NCI-H526 (cell line): ENCODE data around the gene RPL10.
A peak's percentile ranks its signal among the peaks of the same experiment; 100 is the strongest.

Experiments used
- DNase-seq, 2 experiments: peaks; one replicate each; lab custom pipeline; 2025; lab: John Stamatoyannopoulos, UW

The RPL10 gene

DNA sequence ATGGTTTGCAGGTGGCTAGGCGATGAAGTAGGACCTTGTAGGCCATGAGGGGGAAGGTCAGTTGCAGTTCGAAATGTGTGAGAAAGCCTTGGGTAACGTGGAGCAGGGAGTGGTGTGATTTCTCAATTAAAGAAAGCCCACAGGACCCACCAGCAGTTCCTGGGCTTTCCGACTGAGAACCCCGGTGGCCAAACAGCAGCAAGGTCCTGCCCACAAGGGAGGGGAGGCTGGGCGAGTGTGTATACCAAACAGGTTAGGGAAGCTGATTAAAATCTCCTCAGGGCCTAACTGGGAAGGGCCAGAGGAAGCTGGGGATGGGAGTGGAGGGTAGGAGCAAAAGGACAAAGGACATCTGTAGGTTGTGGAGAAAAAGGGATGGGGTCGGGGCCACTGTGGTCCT, 32.7 kb downstream of the RPL10 start:
- DNase-seq = no peak

DNA sequence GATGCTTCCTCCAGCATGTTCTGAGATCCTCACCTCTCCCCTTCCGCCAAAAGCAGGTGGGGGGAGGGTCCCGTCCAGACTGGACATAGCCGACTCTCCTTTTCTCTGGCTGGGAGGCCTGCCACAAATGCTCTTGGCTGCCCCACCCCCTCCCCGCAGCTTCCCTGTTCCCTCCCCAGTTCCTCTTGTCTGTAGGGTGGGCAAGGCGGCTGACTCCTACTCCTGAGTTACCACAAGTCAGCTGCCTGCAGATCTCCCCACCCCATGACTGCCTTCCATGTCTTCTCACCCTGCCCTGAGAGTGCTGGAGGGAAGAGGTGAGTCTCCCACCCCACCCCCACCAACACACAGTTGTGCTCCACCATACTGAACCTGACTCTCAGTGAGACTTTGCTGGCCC, 33.2 kb downstream of the RPL10 start:
- no peak for DNase-seq

DNA sequence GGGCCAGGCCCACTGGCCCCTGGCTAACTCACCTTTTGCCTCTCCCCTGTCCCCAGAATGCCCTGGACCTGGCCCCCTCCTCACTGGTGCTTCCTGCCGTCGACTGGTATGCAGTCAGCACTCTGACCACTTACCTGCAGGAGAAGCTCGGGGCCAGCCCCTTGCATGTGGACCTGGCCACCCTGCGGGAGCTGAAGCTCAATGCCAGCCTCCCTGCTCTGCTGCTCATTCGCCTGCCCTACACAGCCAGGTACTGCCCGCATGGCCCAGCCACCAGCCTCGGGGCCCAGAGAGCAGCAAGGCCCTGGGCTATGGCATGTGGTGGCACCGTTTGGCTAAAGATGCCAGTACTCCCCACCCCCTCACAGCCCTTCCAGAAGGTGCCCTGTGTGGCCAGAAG, 34.0 kb downstream of the RPL10 start:
- DNase-seq = no peak

DNA sequence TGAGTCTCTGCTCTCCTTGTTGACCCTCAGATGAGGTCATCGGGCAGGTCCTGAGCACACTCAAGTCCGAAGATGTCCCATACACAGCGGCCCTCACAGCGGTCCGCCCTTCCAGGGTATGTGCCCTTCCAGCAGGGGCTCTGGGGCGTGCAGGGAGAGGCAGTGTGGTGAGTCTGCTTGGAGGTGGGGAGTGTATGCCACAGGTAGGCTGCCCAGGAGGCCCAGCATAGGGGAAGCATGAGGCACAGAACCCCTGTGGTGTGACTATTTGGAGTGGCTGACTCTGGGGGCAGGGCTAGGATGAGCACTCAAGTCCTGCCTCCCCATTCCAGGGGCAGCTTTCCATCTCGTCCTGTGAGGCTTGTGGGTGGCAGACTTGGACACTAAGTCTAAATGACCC, 35.4 kb downstream of the RPL10 start:
- DNase-seq = no peak

DNA sequence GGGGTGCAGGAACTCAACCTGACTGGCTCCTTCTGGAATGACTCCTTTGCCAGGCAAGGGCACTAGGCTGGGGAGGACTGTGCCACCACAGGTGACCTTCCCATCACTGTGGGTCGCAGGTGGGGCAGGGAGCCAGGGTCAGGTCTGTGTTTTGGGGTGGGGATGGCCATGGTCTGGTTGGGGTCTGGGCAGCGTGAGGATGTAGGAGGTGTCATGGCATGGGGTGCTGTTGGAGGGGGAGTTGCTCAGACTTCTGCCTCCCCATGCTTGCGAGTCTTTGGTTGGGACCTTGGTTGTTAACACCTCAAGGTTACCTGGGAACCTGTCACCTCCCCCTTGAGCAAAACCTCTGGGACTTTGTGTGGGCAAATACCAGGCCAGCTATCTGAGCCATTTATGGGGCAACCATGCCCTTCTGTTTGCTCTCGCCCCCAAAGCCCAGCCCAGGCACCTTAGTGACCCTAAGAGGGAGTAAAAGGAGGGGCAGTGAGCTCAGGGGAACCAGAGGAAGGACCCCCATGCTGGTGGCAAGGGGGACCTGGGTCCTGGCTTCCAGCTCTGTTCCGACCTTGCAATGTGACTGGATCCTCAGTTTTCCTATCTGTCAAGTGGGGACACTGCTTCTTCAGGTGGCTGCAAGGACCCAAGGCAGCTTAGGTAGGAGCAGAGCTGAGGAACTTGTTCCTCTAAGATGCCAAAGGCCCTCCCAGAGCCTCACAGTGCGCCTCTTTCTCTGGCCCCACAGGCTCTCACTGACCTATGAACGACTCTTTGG, 36.4 kb downstream of the RPL10 start:
- DNase-seq = no peak

DNA sequence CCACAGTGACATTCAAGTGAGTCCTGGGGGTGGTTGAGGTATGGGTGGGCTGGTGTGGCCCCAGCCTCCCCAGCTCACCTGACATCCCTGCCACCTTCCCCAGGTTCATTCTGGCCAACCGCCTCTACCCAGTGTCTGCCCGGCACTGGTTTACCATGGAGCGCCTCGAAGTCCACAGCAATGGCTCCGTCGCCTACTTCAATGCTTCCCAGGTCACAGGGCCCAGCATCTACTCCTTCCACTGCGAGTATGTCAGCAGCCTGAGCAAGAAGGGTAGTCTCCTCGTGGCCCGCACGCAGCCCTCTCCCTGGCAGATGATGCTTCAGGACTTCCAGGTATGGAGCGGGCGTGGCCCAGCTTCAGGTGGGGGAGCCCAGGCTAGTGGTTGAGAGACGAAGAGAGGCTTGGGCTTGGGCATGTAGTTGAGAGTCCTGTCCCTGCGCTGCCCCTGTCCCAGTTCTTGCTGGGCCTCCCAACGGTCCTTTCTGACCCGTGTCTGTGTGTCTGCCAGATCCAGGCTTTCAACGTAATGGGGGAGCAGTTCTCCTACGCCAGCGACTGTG, 37.1 kb downstream of the RPL10 start:
- DNase-seq = no peak

DNA sequence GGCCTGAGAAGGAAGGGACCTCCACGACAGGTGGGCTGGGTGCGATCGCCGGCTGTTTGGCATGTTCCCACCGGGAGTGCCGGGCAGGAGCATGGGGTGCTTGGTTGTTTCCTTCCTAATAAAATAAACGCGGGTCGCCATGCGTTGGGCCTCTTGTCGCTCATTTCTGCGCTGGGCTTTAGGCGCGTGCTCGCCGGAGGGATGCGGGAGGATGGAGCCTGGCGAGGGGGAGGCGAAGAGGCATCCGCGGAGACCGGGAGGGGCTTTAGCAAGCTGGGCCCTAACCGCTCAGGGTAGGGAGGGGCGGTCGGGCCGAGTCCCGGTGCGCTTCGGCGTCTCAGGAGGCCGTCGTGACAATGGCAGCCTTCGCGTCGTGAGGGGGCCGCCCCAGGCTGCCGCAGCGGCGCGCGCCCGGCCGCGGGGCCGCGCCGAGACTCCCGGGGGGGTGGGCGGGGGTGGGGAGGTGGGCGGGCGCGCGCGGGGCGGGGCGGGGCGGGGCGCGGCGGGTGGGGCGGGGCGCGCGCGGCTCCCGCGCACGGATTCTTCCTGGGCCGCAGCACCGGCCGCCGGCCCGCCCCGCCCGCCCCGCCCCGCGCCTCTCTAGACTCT, 38.3 kb downstream of the RPL10 start:
- peak; percentile 22 to 77 for DNase-seq

DNA sequence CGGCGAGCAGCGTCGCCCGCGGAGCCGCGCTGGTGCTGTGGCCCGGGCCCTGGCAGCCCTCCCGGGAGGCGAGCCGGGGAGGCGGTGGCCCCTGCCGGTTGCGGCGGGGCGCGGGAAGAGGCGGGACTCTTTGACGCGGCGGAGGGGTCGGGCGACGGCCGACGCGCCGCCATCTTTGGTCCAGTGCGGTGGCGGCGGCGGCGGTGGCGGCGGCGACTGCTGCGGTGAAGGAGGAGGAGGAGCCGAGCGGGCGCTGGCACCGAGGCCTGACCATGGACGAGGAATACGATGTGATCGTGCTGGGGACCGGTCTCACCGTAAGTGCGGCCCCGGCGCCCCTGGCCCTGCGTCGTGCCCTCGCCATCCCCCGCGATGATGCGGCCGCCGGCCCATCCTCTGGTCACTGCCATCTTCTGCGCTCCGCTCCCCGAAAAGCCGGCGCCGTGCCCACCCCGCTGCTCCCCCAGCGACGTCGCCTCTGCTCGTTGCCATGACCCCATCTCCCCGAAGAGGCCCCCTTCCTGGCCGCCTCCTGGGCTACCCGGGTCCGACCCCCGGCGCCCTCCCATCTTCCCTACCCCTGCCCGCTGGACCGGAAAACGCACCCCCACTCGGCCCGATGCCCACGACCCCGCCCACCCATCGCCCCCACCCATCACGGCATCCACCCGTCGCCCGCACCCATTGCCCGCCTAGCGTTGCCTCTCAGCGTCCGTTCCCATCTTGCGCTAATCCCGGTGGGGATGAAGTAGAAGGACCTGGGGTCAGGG, 39.0 kb downstream of the RPL10 start, which contains the start of gene GDI1:
TSS of gene GDI1 (plus strand) at position 172 of the 770 bp plus-strand sequence. CDS start at position 273, 101 bp downstream.
- peak; percentile 27 to 85 for DNase-seq

DNA sequence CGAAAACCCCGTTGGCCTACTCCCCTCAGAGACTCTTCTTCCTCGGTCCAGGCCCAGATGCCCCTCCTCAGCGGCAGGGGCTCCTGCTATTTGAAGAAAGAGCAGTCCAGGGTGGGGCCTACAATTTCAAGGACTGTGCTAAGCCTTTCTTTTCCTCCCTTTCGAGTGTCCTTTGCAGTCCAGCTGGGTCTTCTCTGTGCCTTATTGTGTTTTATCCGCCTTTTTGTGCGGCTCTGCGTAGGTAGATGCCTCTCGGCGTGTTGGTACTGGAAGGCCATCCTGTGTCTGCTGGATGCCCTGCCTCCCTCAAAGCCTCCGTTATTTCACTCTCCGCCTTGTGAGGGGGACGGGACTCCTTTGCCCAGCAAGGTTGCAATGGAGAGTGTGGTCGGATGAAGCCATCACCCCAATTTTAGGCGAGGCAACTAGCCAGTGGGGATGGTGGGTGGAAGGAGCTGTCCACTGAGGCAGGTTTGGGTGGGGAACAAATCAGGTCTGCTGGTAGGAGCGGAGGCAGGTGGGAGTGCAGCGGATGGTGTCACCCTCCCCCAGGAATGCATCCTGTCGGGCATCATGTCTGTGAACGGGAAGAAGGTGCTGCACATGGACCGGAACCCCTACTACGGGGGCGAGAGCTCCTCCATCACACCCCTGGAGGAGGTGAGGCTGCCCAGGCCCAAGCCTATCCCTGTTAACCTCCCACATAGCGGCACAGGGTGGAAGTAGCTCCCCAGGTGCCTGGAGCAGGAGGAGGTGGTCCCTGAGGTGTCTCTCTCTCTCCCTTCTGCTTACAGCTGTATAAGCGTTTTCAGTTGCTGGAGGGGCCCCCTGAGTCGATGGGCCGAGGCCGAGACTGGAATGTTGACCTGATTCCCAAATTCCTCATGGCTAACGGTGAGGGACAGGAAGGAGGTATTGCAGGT, 40.1 kb downstream of the RPL10 start:
- DNase-seq = no peak

DNA sequence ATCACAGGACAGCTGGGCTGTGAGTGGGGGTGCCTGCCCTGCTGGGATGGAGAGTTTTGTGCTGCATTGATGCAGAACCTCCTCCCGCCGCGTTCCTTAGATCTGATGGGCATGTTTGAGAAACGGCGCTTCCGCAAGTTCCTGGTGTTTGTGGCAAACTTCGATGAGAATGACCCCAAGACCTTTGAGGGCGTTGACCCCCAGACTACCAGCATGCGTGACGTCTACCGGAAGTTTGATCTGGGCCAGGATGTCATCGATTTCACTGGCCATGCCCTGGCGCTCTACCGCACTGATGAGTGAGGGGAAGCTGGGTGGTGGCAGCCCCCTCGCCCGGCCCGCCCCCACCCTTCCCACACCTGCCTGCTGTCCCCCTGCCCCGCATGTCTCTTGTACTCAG, 41.7 kb downstream of the RPL10 start:
- DNase-seq = no peak

DNA sequence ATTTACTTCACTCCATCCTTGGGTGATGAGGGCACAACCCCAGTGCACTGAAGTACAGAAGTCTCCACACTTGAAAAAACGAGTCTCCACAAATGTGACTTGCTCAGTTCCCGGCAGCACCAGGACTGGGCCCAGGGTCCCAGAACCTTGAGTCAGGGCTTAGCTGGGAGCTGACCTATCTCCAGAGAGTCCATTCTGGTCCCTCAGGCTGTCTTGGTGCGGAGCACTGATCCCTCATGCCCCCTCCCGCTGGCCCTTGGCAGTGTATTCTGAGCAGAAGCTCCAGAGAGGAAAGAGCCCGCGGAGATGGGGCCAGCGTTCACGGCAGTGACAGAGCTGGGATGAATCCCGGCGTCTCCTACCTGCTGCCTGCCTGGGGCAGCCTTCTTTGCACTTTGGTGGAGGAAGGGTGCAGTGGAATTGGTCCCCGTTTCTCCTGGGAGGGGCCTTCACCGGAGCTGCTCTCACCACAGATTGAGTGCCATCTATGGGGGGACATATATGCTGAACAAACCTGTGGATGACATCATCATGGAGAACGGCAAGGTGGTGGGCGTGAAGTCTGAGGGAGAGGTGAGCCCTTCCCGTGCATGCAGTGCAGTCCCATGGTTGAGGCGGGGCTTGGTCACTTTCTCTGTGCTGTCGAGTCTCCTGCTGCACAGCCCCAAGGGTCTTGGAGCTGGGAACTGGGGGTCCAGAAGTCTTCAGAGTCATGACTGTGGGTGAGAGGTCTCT, 42.6 kb downstream of the RPL10 start:
- DNase-seq = no peak

DNA sequence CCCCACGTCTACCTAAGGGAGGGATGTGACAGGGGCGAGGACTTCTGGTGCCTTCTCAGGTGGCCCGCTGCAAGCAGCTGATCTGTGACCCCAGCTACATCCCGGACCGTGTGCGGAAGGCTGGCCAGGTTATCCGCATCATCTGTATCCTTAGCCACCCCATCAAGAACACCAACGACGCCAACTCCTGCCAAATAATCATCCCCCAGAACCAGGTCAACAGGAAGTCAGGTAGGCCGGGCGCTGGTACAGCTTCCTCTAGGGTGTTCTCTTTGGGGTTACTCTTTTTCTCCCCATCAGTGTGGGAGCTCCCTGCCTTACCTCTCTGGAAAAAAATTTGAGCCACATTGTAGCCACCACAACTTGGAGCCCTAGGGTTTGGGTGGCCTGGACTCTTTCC, 43.4 kb downstream of the RPL10 start:
- DNase-seq = no peak

DNA sequence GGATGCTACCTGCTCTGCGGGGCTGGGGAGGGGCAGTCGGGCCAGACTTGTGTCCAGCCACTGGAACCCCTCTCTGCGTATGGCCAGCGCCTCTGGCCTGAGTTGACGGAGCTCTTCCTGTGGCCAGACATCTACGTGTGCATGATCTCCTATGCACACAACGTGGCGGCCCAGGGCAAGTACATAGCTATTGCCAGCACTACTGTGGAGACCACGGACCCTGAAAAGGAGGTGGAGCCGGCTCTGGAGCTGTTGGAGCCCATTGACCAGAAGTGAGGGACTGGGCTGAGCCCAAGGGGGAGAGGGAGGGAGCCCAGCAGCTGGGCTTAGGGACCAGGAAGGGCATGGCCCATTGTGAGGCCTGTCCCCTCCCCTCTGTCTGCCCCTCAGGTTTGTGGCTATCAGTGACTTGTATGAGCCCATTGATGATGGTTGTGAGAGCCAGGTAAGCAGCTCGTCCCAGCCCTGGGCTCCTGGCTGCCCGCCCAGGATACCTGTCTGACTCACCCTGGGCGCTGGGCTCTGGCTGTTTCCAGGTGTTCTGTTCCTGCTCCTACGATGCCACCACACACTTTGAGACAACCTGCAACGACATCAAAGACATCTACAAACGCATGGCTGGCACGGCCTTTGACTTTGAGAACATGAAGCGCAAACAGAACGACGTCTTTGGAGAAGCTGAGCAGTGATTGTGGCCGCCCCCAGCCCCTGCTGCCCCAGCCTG, 44.0 kb downstream of the RPL10 start:
- DNase-seq = no peak

DNA sequence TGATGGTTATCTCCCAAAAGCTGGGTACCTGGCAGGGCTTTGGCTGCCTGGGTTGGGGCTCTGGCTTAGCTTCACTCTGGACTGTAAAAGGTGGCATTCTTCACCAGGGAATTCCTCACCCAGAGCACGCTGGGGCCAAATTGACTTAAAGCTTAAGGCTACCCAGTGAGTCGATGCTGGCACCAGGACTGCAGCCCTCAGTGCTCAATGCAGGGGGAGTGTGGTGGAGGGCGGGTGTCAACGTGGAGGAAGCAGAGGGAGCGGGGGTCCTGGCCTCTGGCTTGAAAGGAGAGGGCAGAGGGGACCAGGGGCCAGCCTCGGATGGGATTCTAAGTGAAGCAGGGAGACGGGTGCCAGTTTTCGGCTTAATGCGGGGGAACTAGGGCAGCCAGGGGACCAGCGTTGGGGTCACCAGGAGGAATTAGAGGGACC, 45.3 kb downstream of the RPL10 start:
- peak in 1 of 2 experiments; percentile 10 for DNase-seq

DNA sequence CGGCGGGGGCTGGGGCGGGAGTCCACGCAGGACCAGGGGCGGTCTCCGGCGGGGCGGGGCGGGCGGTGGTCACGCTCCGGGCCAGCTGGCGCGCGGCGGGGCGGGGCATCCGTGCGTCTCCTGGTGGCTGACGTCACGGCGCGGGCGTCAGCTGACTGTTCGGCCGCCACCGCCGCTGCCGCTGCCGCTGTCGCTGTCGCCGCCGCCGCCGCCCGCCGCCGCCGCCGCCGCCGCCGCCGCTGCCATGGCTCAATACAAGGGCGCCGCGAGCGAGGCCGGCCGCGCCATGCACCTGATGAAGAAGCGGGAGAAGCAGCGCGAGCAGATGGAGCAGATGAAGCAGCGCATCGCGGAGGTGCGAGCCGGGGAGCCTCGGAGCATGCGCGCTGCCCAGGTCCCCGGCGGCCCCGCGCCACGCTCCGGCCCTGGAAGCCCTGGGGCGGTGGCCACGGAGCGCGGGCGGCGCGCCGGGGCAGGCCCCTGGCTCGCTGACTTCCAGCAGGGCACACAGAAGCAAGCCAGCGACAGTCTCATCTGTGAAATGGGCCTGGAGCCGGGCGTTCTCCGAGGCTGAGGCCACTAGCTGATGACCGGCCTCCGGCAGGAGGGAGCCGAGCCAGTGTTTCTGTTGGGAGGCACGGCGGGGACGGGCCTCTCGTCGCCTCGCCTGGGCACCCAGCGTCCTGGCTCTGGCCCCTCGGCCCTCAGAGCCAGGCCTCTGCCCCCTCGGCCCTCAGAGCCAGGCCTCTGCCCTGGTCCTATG, 46.0 kb downstream of the RPL10 start, which contains the start of gene FAM50A:
TSS of gene FAM50A (plus strand) at position 150 of the 763 bp plus-strand sequence. CDS start at position 245, 95 bp downstream.
- peak; percentile 7 to 94 for DNase-seq

DNA sequence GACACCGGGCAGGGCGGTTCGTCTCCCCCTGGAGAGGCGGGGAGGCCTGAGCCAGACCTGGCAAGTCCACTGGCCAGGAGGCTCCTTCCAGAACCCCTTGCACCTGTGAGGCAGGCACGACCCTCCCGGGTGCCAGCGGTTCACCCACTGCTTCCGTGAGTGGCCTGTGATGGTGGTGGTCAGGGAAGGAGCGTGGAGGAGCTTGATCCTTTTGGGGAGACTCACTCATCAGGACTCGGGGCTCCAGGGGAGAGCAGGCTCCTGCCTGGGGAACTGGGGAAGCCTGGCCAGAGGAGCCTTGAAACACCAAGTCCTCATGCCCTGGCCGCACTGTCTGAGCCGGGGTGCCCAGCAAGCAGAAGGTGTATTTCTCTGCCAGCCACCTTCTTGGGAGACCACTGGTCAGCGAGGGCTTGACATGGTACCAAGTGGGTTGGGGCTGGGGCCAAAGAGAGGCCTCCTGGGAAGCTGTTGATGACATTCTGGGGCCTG, 46.6 kb downstream of the RPL10 start:
- no peak for DNase-seq

DNA sequence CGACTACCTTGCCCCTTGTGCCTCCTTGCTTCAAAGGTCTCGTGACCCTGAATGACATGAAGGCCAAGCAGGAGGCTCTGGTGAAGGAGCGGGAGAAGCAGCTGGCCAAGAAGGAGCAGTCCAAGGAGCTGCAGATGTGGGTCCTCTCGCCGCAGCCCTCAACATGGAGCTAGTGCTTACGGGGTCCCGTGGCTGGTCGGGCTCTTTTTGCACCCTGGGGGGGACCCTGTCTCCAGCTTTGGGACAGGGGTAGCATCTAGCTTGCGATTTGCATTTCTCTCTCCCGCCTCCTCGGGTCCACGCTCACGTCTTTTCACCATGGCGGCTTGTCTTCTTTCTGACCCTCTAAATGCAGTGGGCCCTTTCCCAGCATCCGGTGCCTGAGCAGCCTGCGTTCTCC, 47.6 kb downstream of the RPL10 start:
- no peak for DNase-seq

DNA sequence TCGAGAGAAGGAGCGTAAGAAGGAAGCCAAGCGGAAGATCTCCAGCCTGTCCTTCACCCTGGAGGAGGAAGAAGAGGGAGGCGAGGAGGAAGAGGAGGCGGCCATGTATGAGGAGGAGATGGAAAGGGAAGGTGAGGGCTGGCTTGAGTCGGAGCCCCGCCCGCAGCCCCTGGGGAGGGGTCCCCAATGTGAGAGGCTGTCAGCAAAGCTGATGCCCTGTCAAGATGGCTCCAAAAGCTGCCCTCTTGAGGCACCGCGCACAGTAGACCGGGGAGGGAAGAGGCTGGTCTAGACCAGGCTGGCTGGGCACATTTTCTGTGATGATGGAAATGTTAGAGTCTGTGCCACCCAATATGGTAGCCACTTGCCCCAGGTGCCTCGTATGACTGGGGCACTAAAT, 48.3 kb downstream of the RPL10 start:
- no peak for DNase-seq

DNA sequence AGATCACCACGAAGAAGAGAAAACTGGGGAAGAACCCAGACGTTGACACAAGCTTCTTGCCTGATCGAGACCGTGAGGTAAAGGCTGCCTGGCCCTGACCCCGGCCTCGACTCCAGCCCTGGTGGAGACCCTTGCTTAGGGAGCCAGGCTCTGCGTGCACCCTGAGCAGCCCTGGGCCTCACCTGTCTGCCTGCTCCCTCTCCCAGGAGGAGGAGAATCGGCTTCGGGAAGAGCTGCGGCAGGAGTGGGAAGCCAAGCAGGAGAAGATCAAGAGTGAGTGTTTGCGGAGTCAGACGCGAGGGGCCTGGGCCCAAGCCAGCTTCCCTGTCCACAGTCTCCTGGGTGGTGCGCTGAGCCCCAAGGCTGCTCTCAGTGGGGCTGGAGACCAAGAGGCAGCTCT, 50.3 kb downstream of the RPL10 start:
- no peak for DNase-seq
